Mesenteric fat pad (tissue), 1 donor: ENCODE results near the gene SAYSD1. TPM values are rescaled to one million over a fixed set of nuclear protein-coding genes. Genes with fewer than 3 reads are reported as not detected.
A peak's percentile ranks its signal among the peaks of the same experiment; 100 is the strongest.

Source experiments
- DNase-seq: peaks from one replicate; pipeline ENCODE4 v3.0.0-alpha.2; 2020; ENCODE audit warnings: low spot score
- total RNA-seq: library from RNA; stranded (reverse); fragmentation: NEBNext Ultra II Directional; extraction: Animal tissue kit (Norgen Biotek cat#: 25700); gene quantifications from one replicate; pipeline ENCODE4 v1.2.1, GENCODE V29; 2021
- donor health status: DM: yes; HTN: yes; CAD: no.

The SAYSD1 gene
- total RNA-seq, 1 donor from 2014 or later: 11.2 TPM

DNA sequence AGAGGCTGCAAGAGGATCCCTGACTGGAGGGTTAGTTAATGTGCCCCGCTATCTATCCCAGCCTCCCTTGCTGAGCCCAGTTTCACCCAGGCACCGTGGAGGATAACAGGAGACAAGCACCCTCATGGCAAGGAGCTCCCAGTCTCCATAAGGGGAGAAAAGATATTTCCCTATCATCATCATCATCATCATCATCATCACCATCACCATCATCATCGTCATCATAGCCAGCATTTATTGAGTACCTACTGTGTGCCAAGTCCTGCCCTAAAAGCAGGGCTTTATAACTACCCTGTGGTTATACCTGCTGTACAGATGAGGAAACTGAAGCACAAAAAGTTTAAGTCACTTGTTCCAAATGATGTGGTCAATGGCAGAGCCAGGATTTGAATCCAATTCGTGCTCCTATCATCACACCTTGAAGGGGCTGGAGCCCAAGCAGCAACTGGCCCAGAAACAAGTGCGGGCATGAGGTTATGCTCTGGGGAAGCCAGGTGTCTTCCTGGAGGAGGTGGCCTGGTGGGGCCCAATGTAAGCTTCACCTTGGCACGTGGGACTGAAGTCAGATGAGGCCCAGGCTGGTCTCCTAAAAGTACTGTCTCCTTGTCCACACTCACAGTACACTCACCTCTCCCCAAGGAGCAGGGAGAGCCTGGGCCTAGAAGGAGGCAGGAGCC, 56.4 kb downstream of the SAYSD1 start:
- no peak for DNase-seq

GRCh38 chr6:39057251-39058155, 57.5 kb downstream of the SAYSD1 start:
- peak; percentile 79 for DNase-seq

DNA sequence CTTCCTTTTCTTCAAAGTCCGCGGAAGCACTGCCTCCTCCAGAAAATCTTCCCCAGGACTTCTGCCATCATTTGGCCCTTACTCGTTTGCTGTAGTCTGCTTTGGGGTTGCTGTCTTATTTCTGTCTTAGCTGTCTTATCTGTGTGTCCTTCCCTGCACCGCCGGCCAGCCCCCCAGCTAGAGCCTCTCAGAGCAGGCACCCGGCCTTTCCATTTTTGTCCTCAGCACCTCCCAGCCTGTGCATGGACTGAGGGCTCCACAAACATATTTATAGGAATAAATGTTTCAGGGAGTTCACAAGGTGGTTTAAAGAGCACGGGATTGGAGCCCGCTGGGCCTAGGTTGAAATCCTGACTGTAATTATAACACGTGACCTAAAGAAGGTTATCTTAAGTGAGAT, 58.3 kb downstream of the SAYSD1 start:
- DNase-seq: no peak

- DNase-seq: peak; percentile 72
Observed at GRCh38 chr6:39056191-39056590, 58.8 kb downstream of the SAYSD1 start.

DNA sequence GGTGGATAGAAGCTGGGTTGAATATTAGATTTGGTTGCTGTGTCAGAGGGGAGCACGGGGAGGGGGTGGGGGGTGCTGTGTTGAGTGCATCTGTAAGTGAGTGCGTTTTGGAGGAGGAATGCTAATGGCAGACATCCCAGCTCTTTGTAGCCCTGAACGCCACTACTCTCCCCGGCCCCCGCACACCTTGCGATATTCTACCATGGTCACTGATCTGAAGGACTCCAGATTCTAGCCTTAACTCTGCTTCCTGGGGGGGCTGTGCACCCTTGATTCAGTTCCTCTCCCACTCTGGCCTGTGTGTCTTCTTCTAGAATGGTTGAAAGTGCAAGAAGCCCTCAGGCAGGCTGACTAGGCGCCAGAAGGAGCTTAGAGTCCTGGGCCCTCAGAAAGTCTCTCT, 59.3 kb downstream of the SAYSD1 start:
- peak; percentile 77 for DNase-seq

GRCh38 chr6:39054577-39055142, 60.3 kb downstream of the SAYSD1 start:
- DNase-seq: peak; percentile 64

Other genes starting within 250 kb of the SAYSD1 start
- gene GLP1R, start 66.4 kb downstream of the SAYSD1 start, total RNA-seq: not detected
- gene KCNK5, start 114.3 kb upstream of the SAYSD1 start, total RNA-seq: 0.87 TPM
- 0.19 TPM for gene KCNK17, start 199.2 kb upstream of the SAYSD1 start, total RNA-seq
- gene KCNK16, start 207.5 kb upstream of the SAYSD1 start, total RNA-seq: not detected